ENCODE results near the gene THAP7.

THAP7 gene

DNA sequence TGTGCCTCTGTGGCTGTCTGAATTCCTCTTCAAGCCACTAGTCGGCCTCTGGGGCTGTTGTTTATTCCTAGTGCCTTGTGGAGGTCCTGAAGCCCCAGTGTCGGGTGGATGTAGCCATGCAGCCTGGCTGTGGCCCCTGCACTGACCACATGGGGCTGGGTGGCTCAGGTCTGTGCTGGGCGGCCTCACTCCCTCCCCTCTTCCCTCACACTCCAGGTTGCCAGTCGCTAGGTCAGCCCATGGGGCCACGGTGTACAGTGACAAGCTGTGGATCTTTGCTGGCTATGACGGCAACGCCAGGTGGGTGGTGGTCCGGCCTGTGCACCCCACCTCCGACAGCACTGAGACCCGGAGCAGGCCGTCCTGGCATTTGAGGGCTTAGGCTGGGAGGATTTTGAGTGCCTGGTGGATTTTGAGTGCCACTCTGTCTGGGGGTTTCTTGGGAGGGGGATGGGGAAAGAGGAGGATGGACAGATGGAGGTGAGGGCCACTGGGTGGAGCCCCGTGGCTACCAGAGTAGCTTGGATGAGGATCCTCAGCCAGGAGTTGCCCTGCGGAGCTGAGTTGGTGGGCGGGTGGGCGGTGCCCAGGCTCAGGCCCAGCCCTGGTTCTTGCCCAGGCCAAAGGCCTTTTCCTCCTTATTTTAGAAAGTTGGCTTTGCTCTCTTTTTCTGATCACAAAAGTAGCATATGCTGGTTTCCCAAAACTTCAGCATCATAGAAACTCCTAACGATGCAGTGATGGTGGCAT lies 13.2 kb downstream of the THAP7 start:
- no peak overlapping the region for H3K27ac ChIP-seq
- TF ChIP-seq CTCF (IDR thresholded peaks at IDR 0.05) (no peak), ZFX (IDR thresholded peaks at IDR 0.05; ENCODE audit: borderline replicate concordance) (no peak)

GRCh38 chr22:20987375-20987774 lies 14.5 kb downstream of the THAP7 start:
- no peak overlapping the region for H3K27ac ChIP-seq
- TF ChIP-seq CTCF (IDR thresholded peaks at IDR 0.05) (no peak), ZFX (IDR thresholded peaks at IDR 0.05; ENCODE audit: borderline replicate concordance) (no peak)

- TF ChIP-seq CTCF (IDR thresholded peaks at IDR 0.05) (no peak), ZFX (IDR thresholded peaks at IDR 0.05; ENCODE audit: borderline replicate concordance) (no peak)
Observed at GRCh38 chr22:20986365-20986764, 15.6 kb downstream of the THAP7 start.

GRCh38 chr22:20985720-20986119 lies 16.2 kb downstream of the THAP7 start:
- no peak overlapping the region for H3K27ac ChIP-seq
- TF ChIP-seq CTCF (IDR thresholded peaks at IDR 0.05) (no peak), ZFX (IDR thresholded peaks at IDR 0.05; ENCODE audit: borderline replicate concordance) (no peak)

More at GRCh38 chr22:20986365-20986764, 15.6 kb downstream of the THAP7 start:
- no peak overlapping the region for H3K27ac ChIP-seq

DNA sequence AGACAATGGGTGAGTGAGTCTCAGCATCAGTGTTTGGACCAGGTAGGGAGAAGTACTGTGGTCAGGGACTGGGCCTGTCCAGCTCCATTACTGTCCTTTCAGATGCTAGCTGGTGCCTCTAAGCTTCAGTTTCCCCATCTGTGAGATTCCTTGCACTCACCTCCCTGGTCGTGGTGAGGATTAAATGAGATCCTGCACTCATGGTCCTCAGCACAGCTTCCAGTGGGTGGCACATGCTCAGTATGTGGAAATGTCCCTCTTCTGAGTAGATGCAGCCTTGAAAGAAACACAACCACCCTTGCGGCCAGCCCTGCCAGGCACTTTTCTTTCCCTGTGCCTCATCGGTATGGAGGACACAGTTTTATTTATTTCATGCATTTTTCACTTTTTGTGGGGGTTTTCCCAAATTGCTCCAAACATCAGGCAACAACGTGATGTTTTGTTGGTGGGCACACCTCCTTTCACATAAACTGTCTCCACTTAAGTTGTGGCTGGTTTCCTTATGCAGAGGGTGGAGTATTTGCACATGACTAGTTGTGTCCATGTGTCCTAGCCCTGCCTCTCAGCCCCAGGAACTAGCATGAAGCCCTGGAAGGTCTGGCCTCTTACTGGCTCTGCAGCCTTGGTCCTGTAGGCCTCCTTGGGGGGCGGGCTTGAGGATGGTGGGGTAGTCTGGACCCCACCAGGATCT lies 18.7 kb downstream of the THAP7 start:
- H3K27ac ChIP-seq: no peak overlapping the region
- TF ChIP-seq ZFX (IDR thresholded peaks at IDR 0.05; ENCODE audit: borderline replicate concordance) (no peak), CTCF (IDR thresholded peaks at IDR 0.05) (no peak)

DNA sequence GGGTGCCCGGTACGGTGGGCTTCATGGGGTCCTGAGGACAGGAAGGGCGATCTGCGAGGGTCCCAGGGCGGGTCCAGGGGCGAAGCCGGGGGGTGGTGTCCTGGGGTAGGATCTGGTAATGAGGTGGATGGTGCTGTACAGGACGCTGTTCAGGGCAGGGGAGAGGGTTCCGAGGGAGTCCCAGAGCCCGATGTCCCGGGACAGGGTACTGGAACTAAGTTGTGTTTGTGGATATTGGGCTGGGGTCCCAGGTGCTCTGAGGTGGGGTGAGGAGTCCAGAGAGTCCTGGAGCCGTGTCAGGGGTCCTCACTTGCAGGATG lies 19.4 kb downstream of the THAP7 start:
- peak overlapping the region; percentile 85 for H3K27ac ChIP-seq

More for the DNA sequence above, 19.4 kb downstream of the THAP7 start:
- TF ChIP-seq ZFX (IDR thresholded peaks at IDR 0.05; ENCODE audit: borderline replicate concordance) (no peak), CTCF (IDR thresholded peaks at IDR 0.05) (no peak)
